Smooth muscle cell (in vitro differentiated cells): ENCODE results near the gene VPS45. TPM values are rescaled to one million over a fixed set of nuclear protein-coding genes. Genes with fewer than 3 reads are reported as not detected.
"Not testable (repeated sequence)": the region's sequence is repeated elsewhere in the genome, so short reads cannot be mapped to it uniquely, and the experiment has no call there.

ENCODE experiments used
- DNase-seq: peaks from one replicate; lab custom pipeline; 2025; ENCODE audit not compliant: unreplicated experiment; lab: John Stamatoyannopoulos, UW
- H2AFZ ChIP-seq: fragments of 200-600 bp; sonication (generic); 2 replicates; pipeline ENCODE4 v1.6.0; 2016; ENCODE audit warnings: antibody characterized with exemption, low read depth, mild to moderate bottlenecking
- H3F3A ChIP-seq: fragments of 200-600 bp; sonication (generic); 2 replicates; pipeline ENCODE4 v1.6.0; 2017; ENCODE audit warnings: antibody characterized with exemption, low read depth
- H3K27ac ChIP-seq: fragments of 200-600 bp; sonication (generic); 2 replicates; pipeline ENCODE4 v1.5.1; 2016; ENCODE audit warnings: low read depth, mild to moderate bottlenecking
- H3K27me3 ChIP-seq: fragments of 200-600 bp; sonication (generic); 2 replicates; pipeline ENCODE4 v1.6.1; 2016; ENCODE audit warnings: low read depth, mild to moderate bottlenecking
- H3K36me3 ChIP-seq: fragments of 200-600 bp; sonication (generic); 2 replicates; pipeline ENCODE4 v1.5.1; 2016; ENCODE audit warnings: low read depth
- H3K4me1 ChIP-seq: fragments of 200-600 bp; sonication (generic); 2 replicates; pipeline ENCODE4 v1.5.1; 2016; ENCODE audit warnings: low read depth
- H3K4me2 ChIP-seq: fragments of 200-600 bp; sonication (generic); 2 replicates; pipeline ENCODE4 v1.6.0; 2016; ENCODE audit warnings: mild to moderate bottlenecking
- H3K4me3 ChIP-seq: fragments of 200-600 bp; sonication (generic); 2 replicates; pipeline ENCODE4 v1.5.1; 2016; ENCODE audit warnings: mild to moderate bottlenecking
- H3K79me2 ChIP-seq: fragments of 200-600 bp; sonication (generic); 2 replicates; pipeline ENCODE4 v1.6.0; 2016; ENCODE audit warnings: low read depth, mild to moderate bottlenecking
- H3K9ac ChIP-seq: fragments of 200-600 bp; sonication (generic); 2 replicates; pipeline ENCODE4 v1.6.0; 2016; ENCODE audit warnings: low read depth
- H3K9me3 ChIP-seq: fragments of 200-600 bp; sonication (generic); replicated peaks from 2 replicates; pipeline ENCODE4 v1.5.1; 2016; ENCODE audit warnings: low read depth
- H4K20me1 ChIP-seq: fragments of 200-600 bp; sonication (generic); 2 replicates; pipeline ENCODE4 v1.6.0; 2016; ENCODE audit warnings: low read depth
- WGBS: methylation state at CpG from one replicate; pipeline ENCODE4 v1.1.7; 2016; ENCODE audit warnings: low lambda C conversion rate; 5-methylcytosine and 5-hydroxymethylcytosine counted together
- polyA plus RNA-seq: library from polyadenylated mRNA; unstranded; fragments of >200 nt; fragmentation: Nextera tagmentation; extraction: Ambion mirVana; gene quantifications from 2 replicates; pipeline ENCODE4 v1.2.1, GENCODE V29; 2016
- total RNA-seq: library from RNA; depleted of rRNA; stranded (reverse); fragments of >200 nt; gene quantifications from 2 replicates; pipeline ENCODE4 v1.2.3, GENCODE V29; 2014
- TF ChIP-seq, protein P1 (sequence below): fragments of 200-600 bp; sonication (generic); IDR thresholded peaks from 2 replicates; pipeline ENCODE4 v1.5.1; 2017; ENCODE audit warnings: borderline replicate concordance, mild to moderate bottlenecking, antibody characterized with exemption; ENCODE audit not compliant: insufficient read depth, poor library complexity, severe bottlenecking

The VPS45 gene
- total and polyA plus RNA-seq, 2 experiments from 2014 or later: 28.6 to 44.7 TPM

- no peak for DNase-seq
- H3K4me2 ChIP-seq: no peak overlapping the region
- no peaks in the 10 kb centered on the region for H3K27me3 ChIP-seq
- no peak overlapping the region for H3K4me3 ChIP-seq
- no peaks in the 10 kb centered on the region for H3K9me3 ChIP-seq
- peaks cover 3% of the 10 kb centered on the region for H3K79me2 ChIP-seq
- TF ChIP-seq, protein P1, sequence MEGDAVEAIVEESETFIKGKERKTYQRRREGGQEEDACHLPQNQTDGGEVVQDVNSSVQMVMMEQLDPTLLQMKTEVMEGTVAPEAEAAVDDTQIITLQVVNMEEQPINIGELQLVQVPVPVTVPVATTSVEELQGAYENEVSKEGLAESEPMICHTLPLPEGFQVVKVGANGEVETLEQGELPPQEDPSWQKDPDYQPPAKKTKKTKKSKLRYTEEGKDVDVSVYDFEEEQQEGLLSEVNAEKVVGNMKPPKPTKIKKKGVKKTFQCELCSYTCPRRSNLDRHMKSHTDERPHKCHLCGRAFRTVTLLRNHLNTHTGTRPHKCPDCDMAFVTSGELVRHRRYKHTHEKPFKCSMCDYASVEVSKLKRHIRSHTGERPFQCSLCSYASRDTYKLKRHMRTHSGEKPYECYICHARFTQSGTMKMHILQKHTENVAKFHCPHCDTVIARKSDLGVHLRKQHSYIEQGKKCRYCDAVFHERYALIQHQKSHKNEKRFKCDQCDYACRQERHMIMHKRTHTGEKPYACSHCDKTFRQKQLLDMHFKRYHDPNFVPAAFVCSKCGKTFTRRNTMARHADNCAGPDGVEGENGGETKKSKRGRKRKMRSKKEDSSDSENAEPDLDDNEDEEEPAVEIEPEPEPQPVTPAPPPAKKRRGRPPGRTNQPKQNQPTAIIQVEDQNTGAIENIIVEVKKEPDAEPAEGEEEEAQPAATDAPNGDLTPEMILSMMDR: no peak
- no peak overlapping the region for H3K9ac ChIP-seq
- H3K36me3 ChIP-seq: no peaks in the 10 kb centered on the region
- no peaks in the 10 kb centered on the region for H3F3A ChIP-seq
- H4K20me1 ChIP-seq: no peaks in the 10 kb centered on the region
- 90% methylated on average over 3 of the region's 3 CpGs for WGBS
- no peaks in the 10 kb centered on the region for H3K4me1 ChIP-seq
- no peak overlapping the region for H2AFZ ChIP-seq
- H3K27ac ChIP-seq: no peak overlapping the region
Observed at GRCh38 chr1:150053926-150054325, 13.7 kb upstream of the VPS45 start.

- H3K27ac ChIP-seq, H3K27me3 ChIP-seq, H3K4me1 ChIP-seq, H3K79me2 ChIP-seq, H3K36me3 ChIP-seq, H3K9ac ChIP-seq, H3K9me3 ChIP-seq, H3F3A ChIP-seq, H3K4me3 ChIP-seq, H2AFZ ChIP-seq, DNase-seq, H3K4me2 ChIP-seq, H4K20me1 ChIP-seq: not testable (repeated sequence)
- 96% methylated on average over 4 of the region's 4 CpGs for WGBS
Observed at GRCh38 chr1:150055507-150055906, 12.1 kb upstream of the VPS45 start.

GRCh38 chr1:150056407-150056806 lies 11.2 kb upstream of the VPS45 start:
- Histone ChIP-seq H3K9me3 (no peaks in the 10 kb centered on the region), H3F3A (no peaks in the 10 kb centered on the region), H3K27ac (no peak overlapping the region), H2AFZ (no peak overlapping the region), H3K4me2 (no peak overlapping the region), H4K20me1 (no peaks in the 10 kb centered on the region), H3K4me1 (no peaks in the 10 kb centered on the region), H3K79me2 (peaks cover 3% of the 10 kb centered on the region), H3K9ac (no peak overlapping the region), H3K36me3 (no peaks in the 10 kb centered on the region), H3K4me3 (no peak overlapping the region), H3K27me3 (no peaks in the 10 kb centered on the region)
- TF ChIP-seq, protein P1: no peak
- WGBS: 92% methylated on average over 1 of the region's 1 CpG
- DNase-seq: no peak

- Histone ChIP-seq H3K36me3 (no peaks in the 10 kb centered on the region), H3F3A (no peaks in the 10 kb centered on the region)
- WGBS: 85% methylated on average over 4 of the region's 4 CpGs
Observed at GRCh38 chr1:150060260-150060659, 7.3 kb upstream of the VPS45 start.

More at GRCh38 chr1:150060260-150060659, 7.3 kb upstream of the VPS45 start:
- Histone ChIP-seq H3K9ac (no peak overlapping the region), H3K4me2 (no peak overlapping the region), H4K20me1 (no peaks in the 10 kb centered on the region), H2AFZ (no peak overlapping the region), H3K9me3 (no peaks in the 10 kb centered on the region), H3K4me1 (no peaks in the 10 kb centered on the region), H3K27me3 (no peaks in the 10 kb centered on the region), H3K79me2 (peaks cover 4% of the 10 kb centered on the region), H3K4me3 (no peak overlapping the region), H3K27ac (no peak overlapping the region)
- TF ChIP-seq, protein P1: no peak
- DNase-seq: no peak
